PFSK-1 (cell line): Measurements from ENCODE around the gene DNAJC27.

ENCODE experiments used
- FOXP2 ChIP-seq: optimal IDR thresholded peaks from 2 replicates; pipeline ENCODE3; 2011; ENCODE audit warnings: borderline replicate concordance, control low read depth, inconsistent platforms; ENCODE audit not compliant: insufficient read depth; ENCODE audit errors: extremely low read length, extremely low read depth
- POLR2AphosphoS5 ChIP-seq: IDR thresholded peaks from 2 replicates; pipeline ENCODE4 v1.6.1; 2012; ENCODE audit warnings: low read depth, mild to moderate bottlenecking, control low read depth, low read length, moderate library complexity
- REST ChIP-seq, 2 experiments: IDR thresholded peaks; 2 replicates each; pipeline versions ENCODE4 v1.6.1 to v1.8.0; 2011 to 2012; ENCODE audit warnings: low read depth in 2 of 2, low read length in 2 of 2, control low read depth in 1 of 2, inconsistent platforms in 1 of 2, mild to moderate bottlenecking in 1 of 2, moderate library complexity in 1 of 2; ENCODE audit not compliant: insufficient read depth in 1 of 2
- SIN3A ChIP-seq: IDR thresholded peaks from 2 replicates; pipeline ENCODE4 v1.6.1; 2012; ENCODE audit warnings: mild to moderate bottlenecking, low read length, moderate library complexity, borderline replicate concordance; ENCODE audit not compliant: insufficient read depth
- TAF1 ChIP-seq: IDR thresholded peaks from 2 replicates; pipeline ENCODE4 v1.6.1; 2012; ENCODE audit warnings: low read length, control low read depth, borderline replicate concordance; ENCODE audit not compliant: insufficient read depth

The DNAJC27 gene

GRCh38 chr2:24950102-24950501 is 21.7 kb downstream of the DNAJC27 start:
- no peak for TF ChIP-seq FOXP2
- no peak for TF ChIP-seq TAF1
- TF ChIP-seq SIN3A: no peak
- TF ChIP-seq POLR2AphosphoS5: no peak
- TF ChIP-seq REST (IDR thresholded peaks at IDR 0.05; ENCODE audit: insufficient read depth in 1 of 2, low read depth in 2 of 2, low read length in 2 of 2): no peak

- TF ChIP-seq FOXP2: no peak
- TF ChIP-seq REST (IDR thresholded peaks at IDR 0.05; ENCODE audit: insufficient read depth in 1 of 2, low read depth in 2 of 2, low read length in 2 of 2): no peak
- TF ChIP-seq POLR2AphosphoS5: no peak
- no peak for TF ChIP-seq SIN3A
Observed at GRCh38 chr2:24948506-24948905, 23.2 kb downstream of the DNAJC27 start.

DNA sequence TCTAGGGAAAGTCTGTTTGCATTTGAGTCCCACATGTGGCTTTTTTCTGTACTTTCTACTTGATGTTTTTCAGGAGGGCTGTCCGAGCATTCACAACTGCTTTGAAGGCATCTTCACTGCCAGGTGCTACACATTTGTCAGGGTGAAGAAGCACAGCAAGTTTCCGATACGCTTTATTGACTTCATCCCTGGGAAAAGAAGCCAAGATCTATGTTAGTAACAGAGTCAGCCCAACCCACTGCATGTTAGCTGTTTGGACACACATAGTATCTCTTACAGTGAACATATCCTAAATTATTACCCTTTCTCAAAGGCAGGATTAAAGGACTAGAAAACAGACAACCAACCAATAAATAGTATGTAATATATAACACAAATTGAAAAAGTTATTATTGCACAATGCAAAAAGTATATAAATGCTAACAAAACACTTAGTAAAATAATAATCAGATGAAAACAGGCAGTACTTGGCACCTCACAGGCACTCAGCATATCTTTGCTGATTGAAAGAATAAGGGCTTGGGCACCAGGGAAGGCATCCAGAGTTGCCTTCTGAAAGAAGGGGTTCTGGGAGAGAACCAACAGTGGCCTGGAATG is 24.1 kb downstream of the DNAJC27 start:
- TF ChIP-seq POLR2AphosphoS5: no peak
- no peak for TF ChIP-seq SIN3A
- TF ChIP-seq FOXP2: no peak
- TF ChIP-seq REST (IDR thresholded peaks at IDR 0.05; ENCODE audit: insufficient read depth in 1 of 2, low read depth in 2 of 2, low read length in 2 of 2): no peak
- no peak for TF ChIP-seq TAF1

DNA sequence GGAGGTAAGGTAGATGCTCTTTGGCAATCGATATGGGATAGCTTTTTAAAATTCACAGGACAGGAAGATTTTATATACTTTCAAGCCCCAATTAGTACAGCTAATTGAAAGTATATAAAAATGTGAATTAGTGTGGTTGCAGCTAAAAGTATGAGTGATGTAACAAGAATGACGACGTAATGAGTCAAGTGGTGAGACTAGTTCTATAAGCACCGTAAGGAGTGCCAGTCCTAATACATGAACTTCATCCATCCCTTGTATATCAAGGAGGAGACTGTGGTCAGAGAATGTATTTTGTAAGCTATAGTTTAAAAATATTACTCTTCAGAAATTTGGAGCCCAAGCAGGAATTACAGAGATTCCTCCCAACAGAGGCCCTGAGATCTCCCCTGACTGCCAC is 25.8 kb downstream of the DNAJC27 start:
- TF ChIP-seq TAF1: no peak
- no peak for TF ChIP-seq POLR2AphosphoS5
- no peak for TF ChIP-seq REST (IDR thresholded peaks at IDR 0.05; ENCODE audit: insufficient read depth in 1 of 2, low read depth in 2 of 2, low read length in 2 of 2)
- no peak for TF ChIP-seq SIN3A
- TF ChIP-seq FOXP2: no peak
